Stimulated activated CD8-positive, alpha-beta memory T cell treated with anti-CD3 and anti-CD28 coated beads, Interleukin-12 subunit alpha, Interleukin-12 subunit beta, amount 100 ng/mL, for 4 hours (primary cell): Measurements from ENCODE around the gene PELI3.
"Not testable (repeated sequence)": the region's sequence is repeated elsewhere in the genome, so short reads cannot be mapped to it uniquely, and the experiment has no call there.

ENCODE experiments used
- DNase-seq: peaks from one replicate; pipeline ENCODE4 v3.0.0-alpha.2; 2020; ENCODE audit warnings: low read depth

Gene PELI3

DNA sequence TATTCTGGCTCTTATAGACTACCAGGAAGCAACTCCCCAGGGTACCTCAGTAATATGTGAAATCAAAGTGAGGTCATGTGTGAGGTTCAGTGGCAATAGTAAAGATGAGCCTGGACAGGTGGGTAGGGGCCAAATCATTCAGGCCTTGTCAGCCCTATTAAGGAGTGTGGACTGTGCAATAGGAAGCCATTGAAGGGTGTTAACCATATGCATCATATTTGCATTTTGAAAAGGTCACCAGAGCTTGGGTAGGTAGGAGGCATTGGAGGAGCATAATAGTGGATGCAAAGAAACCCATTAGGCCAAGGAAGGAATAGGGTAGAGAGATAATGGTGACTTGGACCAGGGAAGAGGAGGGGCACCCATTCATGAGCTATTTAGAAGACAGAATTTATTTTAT, 19.7 kb upstream of the PELI3 start:
- DNase-seq: no peak

DNA sequence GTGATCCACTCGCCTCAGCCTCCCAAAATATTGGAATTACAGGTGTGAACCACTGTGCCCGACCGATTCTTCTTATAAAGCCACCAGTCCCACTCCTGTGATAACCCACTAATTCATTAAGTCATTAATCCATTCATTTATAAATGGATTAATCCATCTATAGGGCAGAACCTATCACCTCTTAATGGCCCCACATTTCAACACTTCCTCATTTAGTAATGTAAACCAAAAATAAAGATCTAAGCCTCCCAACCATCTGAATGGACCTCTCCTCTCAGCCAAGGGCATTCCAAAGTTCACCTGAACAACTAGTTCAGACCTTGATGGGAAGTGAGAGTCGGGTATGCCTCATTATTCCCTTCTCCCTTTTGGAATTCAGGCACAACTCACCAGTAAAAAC, 18.2 kb upstream of the PELI3 start:
- DNase-seq: no peak

DNA sequence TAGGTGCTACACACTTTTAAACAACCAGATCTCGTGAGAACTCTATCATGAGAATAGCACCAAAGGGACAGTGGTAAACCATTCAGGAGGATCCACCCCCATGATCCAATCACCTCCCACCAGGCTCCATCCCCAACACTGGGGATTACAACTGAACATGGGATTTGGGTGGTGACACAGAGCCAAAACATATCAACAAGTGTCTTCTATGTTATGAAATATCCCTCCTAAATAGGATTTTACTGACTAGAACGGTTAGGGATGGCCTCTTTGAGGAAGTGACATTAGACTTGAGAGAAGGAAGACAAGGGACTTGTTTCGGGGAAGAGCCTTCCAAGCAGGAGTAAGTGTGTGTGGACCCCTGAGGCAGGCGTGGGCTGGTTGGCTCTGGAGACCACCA, 16.1 kb upstream of the PELI3 start:
- no peak for DNase-seq

DNA sequence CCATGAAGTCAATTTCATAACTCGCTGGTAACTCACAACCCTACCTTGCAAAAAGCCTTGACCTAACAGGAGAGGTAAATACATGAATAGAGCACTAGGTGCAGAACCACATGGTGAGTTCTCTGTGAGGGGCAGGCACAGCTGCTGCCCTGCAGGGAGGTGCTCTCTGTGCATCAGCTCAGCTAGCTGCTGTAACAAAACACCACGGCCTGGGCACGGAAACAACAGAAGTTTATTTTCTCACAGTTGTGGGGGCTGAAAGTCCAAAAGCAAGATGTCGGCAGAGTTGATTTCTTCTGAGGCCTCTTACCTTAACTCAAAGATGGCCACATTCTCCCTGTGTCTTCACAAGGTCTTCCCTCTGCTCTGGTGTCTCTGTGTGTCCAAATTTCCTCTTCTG, 15.0 kb upstream of the PELI3 start:
- DNase-seq: no peak

DNA sequence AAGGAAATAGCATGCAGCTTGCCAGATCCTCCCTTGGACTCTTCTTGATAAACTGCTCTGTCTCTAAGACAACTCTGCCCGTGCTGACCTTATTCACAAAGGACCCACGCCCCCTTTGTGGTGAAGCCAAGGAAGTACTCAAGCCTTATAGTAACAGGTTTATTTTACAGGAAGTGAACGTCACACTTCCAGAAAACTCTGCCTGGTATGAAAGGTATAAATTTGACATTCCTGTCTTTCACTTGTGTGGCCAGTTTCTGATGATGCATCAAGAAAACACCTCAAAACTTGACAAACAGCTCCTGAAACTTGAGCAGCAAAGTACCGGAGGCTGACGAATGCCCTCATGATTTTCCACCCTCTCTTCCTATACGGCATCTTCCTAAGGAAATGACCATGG, 12.5 kb upstream of the PELI3 start:
- no peak for DNase-seq

DNA sequence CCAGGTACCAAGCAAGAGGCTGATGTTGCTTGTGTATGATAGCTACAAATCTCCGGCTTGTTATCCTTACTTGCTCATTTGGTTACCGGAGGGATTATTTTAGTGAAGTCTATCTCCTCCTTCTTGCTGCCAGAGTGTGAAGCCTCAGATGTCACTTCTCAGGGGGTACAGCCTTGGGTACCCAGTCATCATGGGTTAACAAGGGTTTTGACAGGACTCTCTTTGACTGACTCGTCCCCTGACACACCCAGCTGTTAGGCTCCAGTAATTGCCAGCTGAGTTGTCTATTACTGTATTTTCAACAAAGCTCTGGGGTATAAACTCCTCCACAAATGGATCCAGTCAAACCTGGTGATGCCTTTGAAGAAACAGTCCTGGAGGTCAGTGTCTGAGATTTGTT, 11.9 kb upstream of the PELI3 start:
- no peak for DNase-seq

DNA sequence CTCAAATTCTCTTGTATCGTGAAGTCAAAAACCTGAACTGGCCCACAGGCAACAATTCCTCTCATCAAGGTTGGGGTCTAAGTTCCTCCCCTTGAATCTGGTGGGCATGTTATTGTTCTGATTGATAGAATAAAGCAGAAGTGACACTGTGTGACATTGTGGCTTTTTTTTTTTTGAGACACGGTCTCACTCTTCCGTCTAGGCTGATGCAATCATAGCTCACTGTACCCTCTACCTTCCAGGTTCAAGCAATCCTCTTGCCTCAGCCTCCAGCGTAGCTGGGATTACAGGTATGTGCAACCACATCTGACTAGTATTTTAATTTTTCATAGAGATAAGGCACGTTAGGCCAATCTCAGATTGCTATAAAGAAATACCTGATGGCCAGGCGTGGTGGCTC, 8.9 kb upstream of the PELI3 start:
- DNase-seq: no peak

DNA sequence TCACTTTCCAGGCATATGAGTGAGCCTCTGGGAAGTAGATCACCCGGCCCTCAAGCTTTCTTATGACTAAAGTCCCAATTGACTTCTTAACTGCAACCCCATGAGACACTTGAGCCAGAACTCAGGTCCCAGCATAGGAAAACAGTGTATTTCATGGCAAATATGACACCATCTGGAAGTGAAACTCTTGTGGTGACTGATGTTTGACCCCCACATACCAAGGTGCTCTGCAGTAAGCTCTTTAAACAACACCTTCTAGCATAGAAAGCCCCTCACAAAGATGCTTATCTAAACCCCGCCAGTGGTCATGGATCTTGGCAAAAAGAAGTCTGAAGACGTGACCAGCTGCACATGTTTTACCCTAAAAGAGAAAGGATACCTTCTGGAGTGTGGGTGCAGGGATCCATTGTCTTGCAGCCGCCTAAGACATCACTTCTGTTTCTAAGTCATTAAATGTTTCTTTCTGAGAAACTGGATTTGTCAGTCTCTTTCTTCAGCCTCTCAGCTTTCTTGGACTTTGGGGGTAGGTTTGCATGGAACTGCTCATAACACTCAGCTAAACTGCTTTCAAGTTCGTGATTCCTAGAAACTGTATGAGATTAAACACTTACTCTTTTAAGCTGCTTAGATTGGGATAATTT, 7.4 kb upstream of the PELI3 start:
- DNase-seq: no peak

DNA sequence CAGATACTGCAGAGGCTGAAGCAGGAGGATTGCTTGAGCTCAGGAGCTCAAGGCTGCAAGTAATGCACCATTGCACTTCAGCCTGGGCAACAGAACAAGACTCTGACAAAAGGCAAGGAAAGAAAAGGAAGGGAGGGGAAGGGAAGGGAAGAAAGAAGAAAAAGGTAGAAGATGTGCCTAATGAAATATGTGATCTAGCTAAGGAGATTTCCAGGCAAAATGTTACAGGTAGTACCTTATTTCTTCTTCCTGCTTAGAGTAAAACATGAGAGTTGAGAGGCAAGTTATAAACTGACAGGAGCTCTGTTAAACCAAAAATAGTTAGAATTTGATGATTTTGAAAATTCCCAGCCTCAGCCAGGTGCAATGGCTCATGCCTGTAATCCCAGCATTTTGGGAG, 4.7 kb upstream of the PELI3 start:
- no peak for DNase-seq

DNA sequence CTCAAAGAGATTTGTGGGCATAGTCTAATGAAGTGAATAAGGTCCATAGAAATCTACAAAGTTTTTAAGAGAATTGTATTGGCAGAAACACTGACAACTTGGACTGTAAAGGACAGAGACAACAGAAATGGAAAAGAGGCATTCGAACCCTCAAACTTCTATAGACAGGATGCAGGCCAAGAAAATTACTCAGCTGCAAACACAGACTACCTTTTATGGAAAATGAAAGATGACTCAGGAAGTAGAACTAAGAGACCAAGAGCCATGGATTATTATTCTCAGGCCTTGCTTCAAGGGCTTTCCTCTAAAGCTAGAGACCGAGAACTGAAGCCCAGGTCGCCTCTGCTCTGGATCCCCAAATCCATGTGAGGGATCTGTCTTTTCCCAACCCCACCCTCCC, 3.8 kb upstream of the PELI3 start:
- no peak for DNase-seq

DNA sequence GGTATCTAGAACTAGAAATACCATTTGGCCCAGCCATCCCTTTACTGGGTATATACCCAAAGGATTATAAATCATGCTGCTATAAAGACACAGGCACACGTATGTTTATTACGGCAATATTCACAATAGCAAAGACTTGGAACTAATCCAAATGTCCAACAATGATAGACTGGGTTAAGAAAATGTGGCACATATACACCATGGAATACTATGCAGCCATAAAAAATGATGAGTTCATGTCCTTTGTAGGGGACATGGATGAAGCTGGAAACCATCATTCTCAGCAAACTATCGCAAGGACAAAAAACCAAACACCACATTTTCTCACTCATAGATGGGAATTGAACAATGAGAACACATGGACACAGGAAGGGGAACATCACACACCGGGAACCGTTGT, 2.6 kb upstream of the PELI3 start:
- not testable (repeated sequence) for DNase-seq

DNA sequence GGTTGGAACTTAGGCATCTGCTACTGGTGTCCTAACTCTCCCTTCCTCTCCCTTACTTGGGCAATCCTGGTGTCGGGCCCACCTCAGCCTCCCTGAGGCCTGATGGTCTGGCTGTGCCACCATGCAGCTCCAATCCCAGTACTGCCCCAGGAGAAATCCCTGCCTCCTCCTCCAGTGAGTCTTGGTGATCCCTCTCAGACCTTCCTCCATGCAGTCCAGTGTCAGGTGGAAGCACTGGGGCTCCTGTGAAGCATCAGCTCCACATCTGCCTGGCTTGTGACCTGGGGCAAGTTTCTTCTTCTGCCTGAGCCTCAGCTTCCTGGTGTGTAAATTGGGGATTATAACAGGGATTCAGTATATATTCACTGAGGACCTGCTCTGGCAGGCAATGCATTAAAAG, 1.8 kb upstream of the PELI3 start:
- DNase-seq: no peak

DNA sequence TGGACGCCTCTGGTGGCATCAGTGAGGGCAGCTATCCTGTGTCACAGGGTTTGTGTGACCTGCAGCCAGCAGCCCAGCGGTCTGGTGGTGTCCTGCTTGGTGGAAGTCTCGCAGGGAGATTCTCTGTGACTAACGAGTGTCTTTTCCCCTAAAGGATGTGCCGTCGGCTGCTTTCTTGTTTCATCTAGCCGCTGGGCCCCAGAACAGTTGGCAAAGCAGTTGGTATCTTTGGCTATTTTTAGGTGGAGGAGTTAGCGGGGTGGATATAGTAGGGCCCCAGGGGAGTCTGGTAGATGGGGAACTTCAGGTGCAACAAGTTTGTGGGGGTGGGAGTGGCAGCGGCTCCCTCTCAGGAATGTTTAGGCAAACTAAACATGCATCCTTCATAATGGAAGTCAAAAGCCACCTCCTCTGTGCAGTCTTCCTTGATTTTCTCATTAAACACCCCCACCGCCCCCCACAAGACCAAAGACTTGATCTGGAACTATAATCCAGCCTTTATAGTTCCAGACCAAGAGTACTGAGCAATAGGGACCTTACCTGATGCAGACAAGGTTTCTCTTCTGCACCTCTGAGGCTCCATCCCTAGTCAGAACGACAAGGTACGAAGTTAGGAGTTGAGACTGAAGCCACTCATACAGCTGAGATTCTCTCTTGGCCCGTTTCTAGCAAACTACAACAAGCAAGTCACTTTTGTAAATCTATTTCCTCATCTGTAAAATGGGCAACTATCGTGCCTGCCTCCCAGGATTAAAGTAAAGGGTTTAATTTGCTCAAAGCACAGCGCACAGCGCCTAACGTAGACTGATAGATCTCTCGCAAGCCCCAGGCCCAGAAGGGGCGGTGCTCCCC, 1.1 kb upstream of the PELI3 start:
- DNase-seq: no peak

DNA sequence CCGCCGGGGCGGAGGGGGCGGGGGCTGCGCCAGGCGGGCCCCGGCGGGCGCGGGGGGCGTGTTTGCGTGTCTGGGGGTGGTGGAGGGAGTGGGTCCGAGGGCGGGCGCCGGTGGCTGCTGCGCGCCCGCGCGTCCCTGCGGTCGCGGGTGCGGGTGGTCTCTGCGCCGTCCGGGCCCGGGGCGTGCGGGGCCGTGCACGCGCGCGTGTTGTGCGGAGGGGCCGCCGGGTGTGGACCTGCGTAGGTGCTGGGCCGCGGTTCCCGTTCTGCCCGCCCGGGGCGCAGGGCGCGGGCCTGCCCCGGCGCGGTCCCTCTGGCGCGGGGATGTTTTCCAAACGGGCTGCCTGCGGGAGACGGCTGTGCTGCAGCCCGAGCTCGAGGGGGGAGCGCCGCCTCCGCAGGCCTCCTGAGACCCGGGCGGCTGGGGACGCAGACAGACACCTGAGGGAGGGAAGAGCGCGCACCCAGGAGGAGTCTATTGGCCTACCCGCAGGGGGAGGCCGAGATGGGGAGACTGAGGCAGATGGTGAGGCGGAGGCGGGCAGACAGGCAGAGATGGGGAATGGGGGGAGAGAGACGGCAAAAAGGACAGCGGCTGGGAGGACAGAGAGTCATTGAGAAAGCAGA, 442 bp downstream of the PELI3 start:
- DNase-seq: no peak

DNA sequence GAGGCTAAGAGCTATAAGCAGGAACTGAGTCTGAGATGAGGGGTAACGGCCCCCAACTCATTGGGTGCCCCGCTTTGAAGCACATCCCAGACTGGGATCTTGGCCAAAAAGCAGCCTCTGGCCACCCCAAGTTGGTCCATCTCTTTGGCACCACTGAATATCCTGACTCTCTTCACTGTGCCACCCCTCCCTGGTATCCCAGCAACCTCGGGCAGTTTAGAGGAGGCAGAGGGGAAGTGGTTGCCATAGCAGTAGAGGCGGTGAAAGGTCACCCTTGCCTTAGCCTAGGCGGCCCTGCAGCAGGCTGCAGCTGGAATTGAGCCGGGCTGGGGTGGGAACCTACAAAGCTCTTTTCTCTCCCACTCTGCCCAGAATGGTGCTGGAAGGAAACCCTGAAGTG, 1.1 kb downstream of the PELI3 start:
- DNase-seq: no peak

DNA sequence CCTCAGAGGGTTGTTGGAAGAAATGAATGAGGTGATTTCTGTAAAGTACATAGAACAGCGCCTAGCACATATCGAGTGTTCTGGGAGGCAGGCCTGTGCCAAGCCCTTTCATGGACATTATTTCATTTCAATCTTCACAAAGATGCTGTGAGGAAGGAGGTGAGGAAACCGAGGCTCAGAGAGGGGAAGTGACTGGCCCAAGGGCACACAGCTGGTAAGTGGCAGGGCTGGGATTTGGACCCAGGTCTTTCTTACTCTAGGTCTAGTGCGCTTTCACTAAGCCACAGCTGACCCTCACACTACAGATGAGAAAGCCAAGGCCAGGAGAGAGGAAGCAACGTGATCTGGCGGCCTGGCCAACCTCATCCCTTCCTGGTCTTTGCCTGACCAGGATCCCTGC, 2.0 kb downstream of the PELI3 start:
- DNase-seq: no peak

DNA sequence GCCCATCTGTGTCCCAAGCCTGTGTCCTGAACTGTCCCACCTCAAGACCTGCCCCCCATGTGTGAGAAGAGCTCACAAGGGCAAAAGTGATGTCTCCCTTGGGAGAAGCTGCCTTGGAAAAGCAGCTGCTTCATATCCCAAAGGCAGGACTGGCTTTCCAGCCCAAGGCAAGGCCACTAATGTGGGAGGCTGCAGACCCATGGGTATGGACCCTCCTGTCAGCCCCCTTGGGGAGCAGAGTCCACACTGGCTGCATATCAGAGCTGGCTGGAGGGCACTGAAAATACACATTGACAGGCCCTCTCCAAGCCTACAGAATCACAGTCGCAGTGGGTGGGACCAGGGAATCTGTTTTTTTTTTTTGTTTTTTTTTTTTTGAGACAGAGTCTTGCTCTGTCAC, 2.7 kb downstream of the PELI3 start:
- no peak for DNase-seq

DNA sequence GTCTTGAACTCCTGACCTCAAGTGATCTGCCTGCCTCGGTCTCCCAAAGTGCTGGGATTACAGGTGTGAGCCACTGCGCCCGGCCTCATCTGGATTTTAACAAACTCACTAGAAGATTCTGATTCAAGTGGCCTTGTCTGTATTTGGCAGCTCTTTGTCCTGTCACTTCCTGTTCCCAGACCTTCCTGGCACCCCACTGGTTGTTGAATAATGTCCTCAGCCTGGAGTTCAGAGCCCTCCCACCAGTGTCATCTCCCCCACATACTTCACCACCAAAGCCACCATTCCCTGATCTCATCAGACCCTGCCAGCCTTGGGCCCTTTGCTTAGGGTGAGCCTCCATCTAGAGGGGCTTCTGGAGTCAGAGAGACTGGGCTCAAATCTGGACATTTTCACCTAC, 3.3 kb downstream of the PELI3 start:
- DNase-seq: no peak

DNA sequence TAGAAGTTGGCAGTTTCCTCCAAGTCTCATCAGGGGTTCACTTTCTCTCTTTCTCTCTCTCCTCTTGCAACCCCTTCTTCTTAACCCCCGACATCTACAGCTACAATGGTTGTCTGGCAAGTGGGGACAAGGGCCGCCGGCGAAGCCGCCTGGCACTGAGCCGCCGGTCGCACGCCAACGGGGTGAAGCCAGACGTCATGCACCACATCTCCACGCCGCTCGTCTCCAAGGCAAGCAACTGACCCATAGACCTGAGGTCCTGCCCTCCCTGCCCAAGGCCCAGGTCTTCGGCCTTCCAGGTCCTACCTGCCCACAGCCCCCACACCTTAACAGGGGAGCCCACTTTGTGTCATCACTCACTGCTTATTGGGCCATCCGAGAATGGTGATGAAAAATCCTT, 4.4 kb downstream of the PELI3 start:
- no peak for DNase-seq

DNA sequence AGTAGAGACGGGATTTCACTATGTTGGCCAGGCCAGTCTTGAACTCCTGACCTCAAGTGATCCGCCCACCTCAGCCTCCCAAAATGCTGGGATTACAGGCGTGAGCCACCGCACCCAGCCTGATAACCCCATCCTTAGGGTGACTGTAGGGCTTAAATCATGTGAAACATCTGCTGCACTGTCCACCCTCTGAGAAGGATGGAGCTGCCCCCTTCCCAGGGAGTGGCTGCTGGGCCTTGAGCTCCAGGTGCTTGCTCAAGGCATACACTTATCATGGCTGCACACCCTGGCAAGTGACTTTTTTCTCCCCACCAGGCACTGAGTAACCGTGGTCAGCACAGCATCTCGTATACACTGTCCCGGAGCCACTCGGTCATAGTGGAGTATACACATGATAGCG, 5.3 kb downstream of the PELI3 start:
- no peak for DNase-seq

DNA sequence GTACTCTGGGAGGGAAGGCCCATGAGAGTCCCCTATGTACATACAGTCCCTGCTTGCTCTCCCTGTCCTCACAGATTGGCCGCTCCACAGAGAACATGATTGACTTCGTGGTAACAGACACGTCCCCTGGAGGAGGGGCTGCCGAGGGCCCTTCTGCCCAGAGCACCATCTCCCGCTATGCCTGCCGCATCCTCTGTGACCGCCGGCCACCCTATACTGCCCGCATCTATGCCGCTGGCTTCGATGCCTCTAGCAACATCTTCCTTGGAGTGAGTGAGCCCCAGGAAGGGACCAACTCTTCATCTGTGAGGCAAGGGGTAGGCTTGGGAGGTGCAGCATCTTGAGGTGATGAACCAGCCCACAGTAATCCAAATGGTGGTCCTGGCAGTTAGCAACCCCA, 6.5 kb downstream of the PELI3 start:
- DNase-seq: no peak

DNA sequence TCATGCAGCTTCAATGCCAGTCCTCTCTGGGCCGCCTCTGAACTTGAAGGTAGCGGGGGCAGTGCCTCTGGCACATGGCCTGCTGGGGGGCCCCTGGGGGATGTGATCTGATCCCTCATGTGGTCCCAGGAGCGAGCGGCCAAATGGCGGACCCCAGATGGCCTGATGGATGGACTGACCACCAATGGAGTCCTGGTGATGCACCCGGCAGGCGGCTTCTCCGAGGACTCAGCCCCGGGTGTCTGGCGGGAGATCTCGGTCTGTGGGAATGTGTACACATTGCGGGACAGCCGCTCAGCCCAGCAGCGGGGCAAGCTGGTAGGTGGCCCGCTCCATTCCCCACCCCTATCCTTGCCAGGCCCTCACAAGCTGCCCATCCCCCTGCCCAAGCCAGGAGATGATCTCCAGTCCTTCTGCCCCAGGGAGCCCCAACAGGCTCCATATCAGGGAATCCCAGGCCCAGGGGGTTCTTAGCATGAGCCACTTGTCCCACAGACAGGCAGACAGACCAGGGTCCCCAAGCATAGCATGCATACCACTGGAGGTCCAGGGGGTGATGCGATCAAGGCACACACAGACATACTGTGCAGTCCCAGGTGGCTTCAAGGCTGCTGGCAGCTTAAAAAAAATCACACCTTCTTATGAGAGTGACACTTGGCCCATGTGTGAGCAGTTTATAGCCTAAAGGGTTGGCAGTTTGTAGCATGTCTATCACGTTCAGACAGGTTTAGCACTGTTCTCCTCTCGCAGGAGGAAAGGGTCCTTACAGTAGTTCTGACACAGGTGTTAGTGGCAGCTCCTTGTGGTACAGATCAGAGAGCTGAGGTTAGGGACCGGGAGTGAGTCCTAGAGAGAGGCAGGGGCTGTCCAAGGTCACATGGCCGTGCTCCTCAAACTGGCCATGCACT, 7.2 kb downstream of the PELI3 start:
- DNase-seq: no peak
